ENCODE results near the gene ZNF626.

ZNF626 gene

GRCh38 chr19:20607943-20608342 lies 53.4 kb downstream of the ZNF626 start:
- TF ChIP-seq POLR2A (IDR thresholded peaks at IDR 0.05; ENCODE audit: low read depth, low read length) = no peak
- DNase-seq (ENCODE audit: insufficient read length, low spot score) (no peak), FAIRE-seq (no peak)
